ENCODE results near the gene INSL3. TPM values are rescaled to one million over a fixed set of nuclear protein-coding genes. Genes with fewer than 3 reads are reported as not detected.
A peak's percentile ranks its signal among the peaks of the same experiment; 100 is the strongest.
"Not testable (repeated sequence)": the region's sequence is repeated elsewhere in the genome, so short reads cannot be mapped to it uniquely, and the experiment has no call there.

The INSL3 gene
- total RNA-seq, 1 donor from 2014 or later, result not detected

- ATAC-seq, result no peak
- DNase-seq (ENCODE audit: missing footprints), result no peak
- intact Hi-C loops (cut with DNase I), result no loop called here
Measured at GRCh38 chr19:17796013-17796837, 25.1 kb downstream of the INSL3 start.

GRCh38 chr19:17795495-17795856 lies 25.8 kb downstream of the INSL3 start:
- no peak for ATAC-seq
- DNase-seq (ENCODE audit: missing footprints), result no peak
- intact Hi-C loops (cut with DNase I), result no loop called here

GRCh38 chr19:17794731-17795494 lies 26.4 kb downstream of the INSL3 start, which contains the start of gene B3GNT3:
Gene B3GNT3 (plus strand): TSS chr19:17795138. CDS start chr19:17807808, 12,670 bp downstream.
- intact Hi-C loops (cut with DNase I), result no loop called here
- ATAC-seq (no peak), DNase-seq (ENCODE audit: missing footprints) (peak; percentile 75)

GRCh38 chr19:17794412-17794730 lies 26.9 kb downstream of the INSL3 start:
- DNase-seq (ENCODE audit: missing footprints) (no peak), ATAC-seq (no peak)

DNA sequence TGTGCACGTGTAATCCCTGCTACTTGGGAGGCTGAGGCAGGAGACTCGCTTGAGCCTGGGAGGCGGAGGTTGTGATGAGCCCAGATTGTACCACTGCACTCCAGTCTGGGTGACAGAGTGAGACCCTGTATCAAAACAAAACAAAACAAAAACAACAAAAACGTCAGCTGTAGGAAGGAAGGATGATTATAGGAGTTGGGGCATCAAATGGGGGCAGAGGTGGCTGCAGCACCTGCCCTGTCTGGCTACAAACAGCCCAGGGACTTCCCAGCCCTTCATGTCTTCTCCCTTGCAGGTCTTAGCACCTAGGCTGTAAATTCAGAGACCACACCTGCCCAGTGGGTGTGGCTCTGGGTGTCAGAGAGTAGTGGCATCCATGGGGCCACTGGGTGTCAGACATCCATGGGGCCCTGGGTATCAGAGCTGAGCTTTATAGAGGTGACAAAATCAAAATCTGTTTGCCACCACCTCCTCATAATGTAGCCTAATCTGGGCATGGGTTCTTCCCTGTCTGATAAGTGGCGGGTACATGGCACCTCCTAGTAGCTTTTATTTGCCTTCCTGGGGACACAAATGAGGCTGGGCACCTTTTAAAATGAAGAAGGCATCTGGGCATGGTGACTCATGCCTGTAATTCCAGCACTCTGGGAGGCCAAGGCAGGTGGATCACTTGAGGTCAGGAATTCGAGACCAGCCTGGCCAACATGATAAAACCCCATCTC lies 31.1 kb downstream of the INSL3 start:
- intact Hi-C loops (cut with DNase I), result no loop called here
- ATAC-seq, result no peak
- DNase-seq (ENCODE audit: missing footprints), result no peak

More at GRCh38 chr19:17794412-17794730, 26.9 kb downstream of the INSL3 start:
- intact Hi-C loops (cut with DNase I), result no loop called here

- ATAC-seq, result no peak
- intact Hi-C loops (cut with DNase I), result loop anchor here (10.0 kb wide), 1 partner anchor 444 kb away; no protein-coding TSS in a partner anchor
- DNase-seq (ENCODE audit: missing footprints), result no peak
Measured at GRCh38 chr19:17788632-17789031, 32.7 kb downstream of the INSL3 start.

DNA sequence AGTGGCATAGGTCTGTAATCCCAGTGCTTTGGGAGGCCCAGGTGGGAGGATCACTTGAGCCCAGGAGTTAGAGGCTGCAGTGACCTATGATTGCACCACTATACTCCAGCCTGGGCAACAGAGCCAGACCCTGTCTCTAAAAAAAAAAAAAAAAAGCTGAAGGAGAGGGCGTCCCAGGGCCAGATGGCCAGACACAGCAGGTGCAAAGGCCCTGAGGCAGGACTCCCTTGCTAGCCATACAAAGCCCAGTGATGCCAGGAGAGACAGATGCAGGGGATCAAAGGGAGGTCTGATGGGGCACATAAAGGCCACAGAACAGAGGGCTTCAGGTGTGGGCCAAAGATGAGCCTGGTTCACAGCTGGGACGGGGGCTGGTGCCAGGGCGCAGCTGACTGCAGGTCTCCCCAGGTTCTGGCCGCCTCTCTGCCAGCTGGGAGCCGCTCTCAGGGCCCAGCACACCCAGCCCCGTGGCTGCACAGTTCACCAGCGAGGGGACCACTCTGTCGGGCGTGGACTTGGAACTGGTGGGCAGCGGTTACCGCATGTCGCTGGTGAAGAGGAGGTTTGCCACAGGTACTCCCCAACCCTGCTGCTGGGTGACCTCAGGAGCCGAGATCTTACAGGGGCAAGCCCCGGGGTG lies 33.9 kb downstream of the INSL3 start:
- ATAC-seq, result no peak
- intact Hi-C loops (cut with DNase I), result loop anchor here (10.0 kb wide), 1 partner anchor 443 kb away; no protein-coding TSS in a partner anchor

DNA sequence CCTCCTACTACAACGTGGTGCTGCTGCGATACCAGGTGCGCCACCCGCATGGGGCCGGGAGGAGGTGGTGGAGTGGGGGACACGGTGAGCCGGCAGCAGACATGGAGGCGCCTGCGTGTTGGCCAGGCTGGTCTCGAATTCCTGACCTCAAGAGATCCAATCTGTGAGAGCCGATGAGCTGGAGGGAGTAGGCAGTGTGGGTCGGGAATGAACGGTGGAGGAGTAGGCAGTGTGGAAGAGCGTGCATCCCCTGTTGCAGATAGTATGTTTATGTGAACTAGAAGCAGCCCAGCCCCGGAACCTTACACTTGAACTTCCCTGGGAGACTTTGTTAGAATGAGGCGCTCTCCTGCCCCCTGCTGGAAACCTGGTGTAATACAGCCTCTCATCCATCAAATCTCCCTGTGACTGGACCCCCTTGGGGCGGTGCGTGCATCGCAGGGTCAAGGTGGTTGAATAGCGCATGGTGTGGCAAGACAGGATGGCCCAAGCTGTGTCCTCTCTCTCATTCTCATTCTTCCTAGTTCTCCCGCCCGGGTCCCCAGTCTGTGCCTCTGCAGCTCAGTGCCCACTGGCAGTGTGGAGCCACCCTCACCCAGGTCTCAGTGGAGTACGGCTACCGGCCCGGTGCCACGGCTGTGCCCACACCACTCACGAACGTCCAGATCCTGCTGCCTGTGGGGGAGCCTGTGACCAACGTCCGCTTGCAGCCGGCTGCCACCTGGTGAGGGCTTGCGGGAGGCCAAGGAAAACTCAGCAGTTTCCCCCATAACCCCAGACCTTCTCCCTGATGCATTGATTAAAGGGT lies 36.9 kb downstream of the INSL3 start:
- ATAC-seq (peak; percentile 40), DNase-seq (ENCODE audit: missing footprints) (peak; percentile 78)
- intact Hi-C loops (cut with DNase I), result loop anchor here (10.0 kb wide), 1 partner anchor 440 kb away; no protein-coding TSS in a partner anchor

More for the DNA sequence above, 33.9 kb downstream of the INSL3 start:
- DNase-seq (ENCODE audit: missing footprints), result no peak

DNA sequence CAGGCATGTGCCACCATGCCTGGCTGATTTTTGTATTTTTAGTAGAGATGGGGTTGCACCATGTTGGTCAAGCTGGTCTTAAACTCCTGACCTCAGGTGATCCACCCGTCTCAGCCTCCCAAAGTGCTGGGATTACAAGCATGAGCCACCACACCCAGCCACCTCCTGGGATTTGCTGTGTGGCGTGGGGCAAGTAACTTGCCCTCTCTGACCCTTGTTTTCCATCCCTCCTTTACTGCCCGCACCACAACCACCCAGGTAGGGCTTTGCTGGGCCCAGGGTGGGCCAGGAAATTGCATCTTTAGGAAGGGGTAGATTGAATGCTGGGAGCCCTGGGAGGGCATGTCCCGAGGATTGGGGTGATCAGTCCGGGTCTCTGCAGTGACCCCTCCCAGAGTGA lies 37.6 kb downstream of the INSL3 start:
- DNase-seq (ENCODE audit: missing footprints); ATAC-seq: not testable (repeated sequence)
- intact Hi-C loops (cut with DNase I), result loop anchor here (10.0 kb wide), 1 partner anchor 439 kb away; no protein-coding TSS in a partner anchor

DNA sequence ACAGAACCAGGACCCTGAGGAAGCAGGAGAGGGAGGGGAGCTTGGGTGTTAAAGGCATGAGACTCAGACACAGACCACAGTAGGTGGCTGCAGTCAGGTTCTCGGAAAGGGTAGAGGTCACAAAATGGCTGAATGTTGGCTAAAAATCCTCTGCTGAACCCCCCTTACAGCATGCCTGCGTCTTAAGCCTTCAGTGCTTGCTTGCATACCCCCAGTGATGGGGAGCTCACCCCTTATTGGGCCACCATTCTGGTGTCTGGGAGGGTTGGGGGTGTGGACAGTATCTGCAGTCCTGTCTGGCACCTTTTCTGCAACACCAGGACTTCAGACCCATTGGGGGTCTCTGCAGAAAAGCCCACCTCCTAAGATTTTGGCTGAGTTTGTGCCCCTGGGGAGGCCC lies 40.5 kb downstream of the INSL3 start:
- no peak for ATAC-seq
- intact Hi-C loops (cut with DNase I), result loop anchor here (10.0 kb wide), 1 partner anchor 436 kb away; no protein-coding TSS in a partner anchor
- no peak for DNase-seq (ENCODE audit: missing footprints)

- ATAC-seq (peak; percentile 26), DNase-seq (ENCODE audit: missing footprints) (no peak)
- intact Hi-C loops (cut with DNase I), result no loop called here
Measured at GRCh38 chr19:17778968-17779929, 42.1 kb downstream of the INSL3 start.

GRCh38 chr19:17778251-17778967 lies 42.9 kb downstream of the INSL3 start:
- peak; percentile 90 for DNase-seq (ENCODE audit: missing footprints)
- peak; percentile 47 for ATAC-seq
- intact Hi-C loops (cut with DNase I), result no loop called here

- DNase-seq (ENCODE audit: missing footprints); ATAC-seq; intact Hi-C loops (cut with DNase I): not testable (repeated sequence)
Measured at GRCh38 chr19:17777840-17778239, 43.5 kb downstream of the INSL3 start.

DNA sequence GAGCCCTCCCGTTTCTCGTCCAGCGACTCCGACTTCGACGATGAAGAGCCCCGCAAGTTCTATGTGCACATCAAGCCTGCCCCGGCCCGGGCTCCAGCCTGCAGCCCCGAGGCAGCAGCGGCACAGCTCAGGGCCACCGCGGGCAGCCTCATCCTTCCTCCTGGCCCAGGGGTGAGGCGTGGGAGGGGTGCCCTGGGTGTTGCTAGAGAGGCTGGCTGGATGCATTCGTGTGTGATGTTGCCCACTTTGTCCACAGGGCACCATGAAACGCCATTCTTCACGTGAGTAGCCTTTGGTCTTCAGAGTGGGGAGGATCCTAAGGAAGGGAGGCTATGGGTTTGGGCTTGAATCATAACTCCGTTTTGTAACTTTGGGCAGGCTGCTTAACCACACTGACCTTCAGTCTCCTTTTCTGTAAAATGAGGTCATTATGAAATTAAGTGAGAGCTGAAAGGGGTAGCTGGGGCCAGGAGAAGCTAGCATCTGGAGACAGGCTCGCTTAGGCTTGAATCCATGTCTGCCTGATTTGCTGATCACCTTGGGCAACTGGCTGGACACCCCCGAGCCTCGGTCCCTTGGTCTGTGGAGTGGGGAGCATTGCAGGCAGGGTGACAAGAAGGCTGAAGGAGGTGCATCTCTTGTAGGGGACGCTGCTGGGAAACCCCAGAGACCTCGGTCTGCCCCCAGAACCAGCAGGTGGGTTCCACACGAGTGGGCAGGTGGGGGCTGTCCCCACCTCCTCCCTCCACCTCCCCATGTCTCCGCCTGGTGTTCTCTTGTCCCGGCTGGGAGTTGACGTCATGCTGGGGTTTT lies 45.1 kb downstream of the INSL3 start:
- ATAC-seq (no peak), DNase-seq (ENCODE audit: missing footprints) (no peak)
- intact Hi-C loops (cut with DNase I), result no loop called here

DNA sequence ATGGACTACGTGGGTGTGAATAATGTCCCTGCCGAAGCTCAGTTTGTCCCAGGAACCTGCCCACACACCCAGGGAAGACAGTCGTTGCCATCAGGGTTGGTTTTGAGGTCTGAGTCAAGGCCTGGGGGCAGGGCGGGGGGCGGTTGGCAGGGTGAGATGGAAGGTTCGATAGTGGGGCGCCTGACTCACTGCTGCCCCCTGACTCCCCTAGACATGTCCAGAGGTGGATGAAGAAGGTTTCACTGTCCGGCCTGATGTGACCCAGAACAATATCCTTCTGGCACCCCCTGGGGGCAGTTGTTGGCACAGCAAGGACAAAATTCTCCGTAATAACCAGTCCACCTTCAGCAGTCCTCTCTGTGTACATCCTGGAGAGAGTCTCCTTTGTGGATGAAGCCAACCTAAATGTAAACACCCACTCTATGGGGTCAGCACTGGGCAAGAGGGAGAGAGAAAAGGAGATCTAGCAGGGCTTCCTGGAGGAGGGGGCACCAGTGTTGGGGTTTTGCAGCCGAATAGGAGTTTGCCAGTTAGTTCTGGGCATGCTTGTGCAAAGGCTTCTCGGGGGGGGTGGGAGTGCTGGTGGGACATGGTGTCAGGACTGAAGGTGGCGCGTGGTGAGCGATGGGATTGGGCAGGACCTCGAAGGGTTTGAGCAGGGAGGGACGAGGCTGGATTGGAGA lies 45.9 kb downstream of the INSL3 start:
- no peak for DNase-seq (ENCODE audit: missing footprints)
- no peak for ATAC-seq
- intact Hi-C loops (cut with DNase I), result no loop called here

Data from Right ventricle myocardium inferior (tissue), 1 donor.